B cell (primary cell): ENCODE data around the gene HNRNPAB. TPM values are rescaled to one million over a fixed set of nuclear protein-coding genes. Genes with fewer than 3 reads are reported as not detected.

Experiments used
- ATAC-seq: fragments of 200-7000 bp; cut with Tn5 transposase; one replicate; pipeline ENCODE4 v1.10.0; 2021; ENCODE audit warnings: low read depth, mild to moderate bottlenecking, moderate number of reproducible peaks, moderate library complexity
- CTCF ChIA-PET: fragments of 350-600 bp; sonication (Branson Sonifier 250); formaldehyde crosslinking; loops from one replicate; lab custom pipeline; 2021; ENCODE audit warnings: antibody characterized with exemption, inconsistent platforms; lab: Charles Lee
- POLR2A ChIA-PET: fragments of 350-600 bp; sonication (Branson Sonifier 250); formaldehyde crosslinking; loops from one replicate; lab custom pipeline; 2021; ENCODE audit warnings: antibody characterized with exemption; lab: Charles Lee
- DNase-seq: peaks from one replicate; pipeline ENCODE4 v3.0.0; 2013
- H2AFZ ChIP-seq: 2 replicates; pipeline ENCODE4 v1.6.1; 2012; ENCODE audit warnings: mild to moderate bottlenecking, low read depth, low read length; ENCODE audit not compliant: insufficient read depth, poor library complexity, severe bottlenecking
- H3K27ac ChIP-seq, 2 donors: 1 replicate in 1 of 2; 2 replicates in 1 of 2; pipeline ENCODE4 v1.5.1; 2012 to 2013; ENCODE audit warnings: low read length in 2 of 2, mild to moderate bottlenecking in 2 of 2, moderate library complexity in 1 of 2
- H3K27me3 ChIP-seq, 4 experiments: fragments of 200-600 bp in 1 of 4; sonication (generic) in 1 of 4; replicated peaks in 1 of 4; 1 replicate in 2 of 4; 2 replicates in 2 of 4; pipeline versions ENCODE4 v1.6.1 to v1.7.0; 2013 to 2016; ENCODE audit warnings: low read length in 3 of 4, mild to moderate bottlenecking in 2 of 4, mixed read lengths in 1 of 4, moderate library complexity in 1 of 4; ENCODE audit not compliant: insufficient read depth in 4 of 4, control insufficient read depth in 3 of 4; ENCODE audit errors: control extremely low read depth in 1 of 4
- H3K36me3 ChIP-seq, 2 experiments: replicated peaks in 1 of 2; 1 replicate in 1 of 2; 2 replicates in 1 of 2; pipeline versions ENCODE4 v1.6.1 to v1.7.1; 2013; ENCODE audit warnings: low read length in 1 of 2; ENCODE audit not compliant: insufficient read depth in 2 of 2, control insufficient read depth in 1 of 2; ENCODE audit errors: control extremely low read depth in 1 of 2, extremely low read depth in 1 of 2
- H3K4me1 ChIP-seq, 2 donors: fragments of 200-600 bp in 1 of 2; sonication (generic) in 1 of 2; 1 replicate in 1 of 2; 2 replicates in 1 of 2; pipeline versions ENCODE4 v1.5.1 to v1.6.1; 2013 to 2017; ENCODE audit warnings: low read length in 2 of 2; ENCODE audit not compliant: control insufficient read depth in 2 of 2, insufficient read depth in 2 of 2
- H3K4me2 ChIP-seq: replicated peaks from 2 replicates; pipeline ENCODE3; 2012; ENCODE audit warnings: mild to moderate bottlenecking, low read depth, low read length; ENCODE audit not compliant: poor library complexity, severe bottlenecking
- H3K4me3 ChIP-seq, 5 experiments: fragments of 200-600 bp in 1 of 5; sonication (generic) in 1 of 5; 1 replicate in 3 of 5; 2 replicates in 2 of 5; pipeline versions ENCODE4 v1.5.1 to v1.7.0; 2011 to 2016; ENCODE audit warnings: low read length in 4 of 5, mild to moderate bottlenecking in 4 of 5, low read depth in 2 of 5, control low read depth in 1 of 5, moderate library complexity in 1 of 5; ENCODE audit not compliant: insufficient read depth in 1 of 5; ENCODE audit errors: control extremely low read depth in 1 of 5, extremely low read depth in 1 of 5
- H3K79me2 ChIP-seq: fragments of 200-600 bp; sonication (generic); one replicate; pipeline ENCODE4 v1.6.0; 2016; ENCODE audit warnings: low read length; ENCODE audit not compliant: control insufficient read depth, insufficient read depth
- H3K9ac ChIP-seq: fragments of 200-600 bp; sonication (generic); 2 replicates; pipeline ENCODE4 v1.6.1; 2017; ENCODE audit warnings: mild to moderate bottlenecking, low read length, moderate library complexity
- H3K9me3 ChIP-seq, 3 donors: one replicate each; pipeline versions ENCODE4 v1.6.1 to v1.7.1; 2013; ENCODE audit warnings: low read length in 2 of 3; ENCODE audit not compliant: control insufficient read depth in 2 of 3, insufficient read depth in 1 of 3; ENCODE audit errors: control extremely low read depth in 1 of 3
- H4K20me1 ChIP-seq: 2 replicates; pipeline ENCODE4 v1.6.0; 2012; ENCODE audit warnings: mild to moderate bottlenecking, low read length; ENCODE audit not compliant: insufficient read depth, control insufficient read depth, poor library complexity, severe bottlenecking
- H3K27ac Mint-ChIP-seq: one replicate; pipeline ENCODE4 v1.8.0; 2021; ENCODE audit warnings: mixed read lengths
- H3K27me3 Mint-ChIP-seq: one replicate; pipeline ENCODE4 v1.8.0; 2021; ENCODE audit warnings: mixed read lengths
- H3K4me1 Mint-ChIP-seq: one replicate; pipeline ENCODE4 v1.8.0; 2021; ENCODE audit warnings: mixed read lengths
- H3K4me3 Mint-ChIP-seq: one replicate; pipeline ENCODE4 v1.8.0; 2021; ENCODE audit warnings: mixed read lengths
- H3K9me3 Mint-ChIP-seq: one replicate; pipeline ENCODE4 v1.8.0; 2022; ENCODE audit warnings: mixed read lengths; ENCODE audit not compliant: insufficient read depth
- CTCF ChIP-seq: fragments of 200-600 bp; IDR thresholded peaks from one replicate; pipeline ENCODE4 v1.8.0; 2022; ENCODE audit warnings: antibody characterized with exemption, mild to moderate bottlenecking
- EZH2 ChIP-seq: IDR thresholded peaks from 2 replicates; pipeline ENCODE4 v1.6.1; 2012; ENCODE audit warnings: borderline replicate concordance, low read depth, mild to moderate bottlenecking, moderate library complexity, low read length; ENCODE audit not compliant: insufficient read depth, poor library complexity, severe bottlenecking
- WGBS: methylation state at CpG from one replicate; pipeline ENCODE4 v1.1.5; 2013; ENCODE audit warnings: missing lambda C conversion rate; ENCODE audit not compliant: insufficient coverage; 5-methylcytosine and 5-hydroxymethylcytosine counted together
- intact Hi-C: fragments of 100-400 bp; cut with micrococcal nuclease; formaldehyde crosslinking; loops from one replicate; pipeline ENCODE4 v1.10.0; 2022
- polyA plus RNA-seq: library from polyadenylated mRNA; depleted of rRNA; stranded (reverse); fragments of >200 nt; gene quantifications from 2 replicates; pipeline ENCODE4 v1.2.3, GENCODE V29; 2012
- total RNA-seq, 2 donors: library from RNA; stranded (reverse); fragments of 120-200 nt in 1 of 2; gene quantifications; 1 replicate in 1 of 2; 2 replicates in 1 of 2; pipeline versions ENCODE4 v1.2.3 to v1.2.4, GENCODE V29; 2013 to 2022

Gene HNRNPAB
- total and polyA plus RNA-seq, 2 donors (not counting 1 experiment from before 2014, with no cell fraction given), result 25.1 to 75.1 TPM

GRCh38 chr5:178198706-178199105 is 5.6 kb upstream of the HNRNPAB start:
- H3K27ac Mint-ChIP-seq, result no peak overlapping the region
- TF ChIP-seq EZH2 (no peak), CTCF (no peak)
- peaks cover 6% of the 10 kb centered on the region for H3K27me3 Mint-ChIP-seq
- ChIA-PET CTCF (no interaction called here), POLR2A (no interaction called here)
- no peak for DNase-seq
- no peaks in the 10 kb centered on the region for H3K36me3 ChIP-seq
- peaks cover 0 to 12% (median 5%) of the 10 kb centered on the region in 4 experiments for H3K27me3 ChIP-seq
- H4K20me1 ChIP-seq, result no peaks in the 10 kb centered on the region
- H3K4me2 ChIP-seq, result no peak overlapping the region
- no peaks in the 10 kb centered on the region for H3K9me3 ChIP-seq
- no peak overlapping the region for H2AFZ ChIP-seq
- H3K9ac ChIP-seq, result no peak overlapping the region
- no peak overlapping the region for H3K4me3 Mint-ChIP-seq
- H3K79me2 ChIP-seq, result peaks cover 1% of the 10 kb centered on the region
- peaks cover 3% of the 10 kb centered on the region for H3K4me1 Mint-ChIP-seq
- 68% methylated on average over 10 of the region's 11 CpGs for WGBS
- no peaks in the 10 kb centered on the region for H3K9me3 Mint-ChIP-seq
- intact Hi-C loops, result no loop called here
- peaks cover 0 to 2% of the 10 kb centered on the region in 2 donors for H3K4me1 ChIP-seq
- H3K4me3 ChIP-seq, result no peak overlapping the region
- ATAC-seq, result no peak
- no peak overlapping the region for H3K27ac ChIP-seq

GRCh38 chr5:178199581-178200434 is 4.5 kb upstream of the HNRNPAB start:
- peaks cover 0 to 3% (median under 1%) of the 10 kb centered on the region in 4 experiments for H3K27me3 ChIP-seq
- peaks cover 5% of the 10 kb centered on the region for H3K79me2 ChIP-seq
- H3K9me3 ChIP-seq, result no peaks in the 10 kb centered on the region
- DNase-seq (no peak), ATAC-seq (no peak)
- Mint-ChIP-seq H3K4me3 (no peak overlapping the region), H3K27ac (no peak overlapping the region), H3K27me3 (peaks cover 3% of the 10 kb centered on the region), H3K9me3 (no peaks in the 10 kb centered on the region), H3K4me1 (peaks cover 7% of the 10 kb centered on the region)
- no peak overlapping the region for H2AFZ ChIP-seq
- WGBS, result 80% methylated on average over 7 of the region's 12 CpGs
- intact Hi-C loops, result loop anchor here (5.0 kb wide), 1 partner anchor 1872 kb away; the partner anchor contains the start of gene RNF130
- H3K4me2 ChIP-seq, result no peak overlapping the region
- no peaks in the 10 kb centered on the region for H3K36me3 ChIP-seq
- no peak overlapping the region for H3K9ac ChIP-seq
- ChIA-PET CTCF (no interaction called here), POLR2A (no interaction called here)
- peaks cover 0 to 5% of the 10 kb centered on the region in 2 donors for H3K4me1 ChIP-seq
- H3K4me3 ChIP-seq, result no peak overlapping the region
- no peaks in the 10 kb centered on the region for H4K20me1 ChIP-seq
- H3K27ac ChIP-seq, result no peak overlapping the region
- TF ChIP-seq EZH2, result no peak
- TF ChIP-seq CTCF, result no peak
